Karpas-422 (cell line): Measurements from ENCODE around the gene CARMIL1. TPM values are rescaled to one million over a fixed set of nuclear protein-coding genes. Genes with fewer than 3 reads are reported as not detected.
"Not testable (repeated sequence)": the region's sequence is repeated elsewhere in the genome, so short reads cannot be mapped to it uniquely, and the experiment has no call there.

ENCODE experiments used
- DNase-seq: peaks from one replicate; pipeline ENCODE4 v3.0.0-alpha.2; 2015
- H2AFZ ChIP-seq: fragments of 200-600 bp; sonication (generic); 2 replicates; pipeline ENCODE4 v1.6.1; 2014; ENCODE audit warnings: antibody characterized with exemption, low read length, mixed read lengths
- H3K27ac ChIP-seq: fragments of 200-600 bp; sonication (generic); 2 replicates; pipeline ENCODE4 v1.5.1; 2014; ENCODE audit warnings: mild to moderate bottlenecking, low read length, moderate library complexity
- H3K27me3 ChIP-seq: fragments of 200-600 bp; sonication (generic); 2 replicates; pipeline ENCODE4 v1.6.1; 2014; ENCODE audit warnings: low read length, mixed read lengths
- H3K36me3 ChIP-seq: fragments of 200-600 bp; sonication (generic); 2 replicates; pipeline ENCODE4 v1.6.1; 2014; ENCODE audit warnings: low read length, mixed read lengths; ENCODE audit not compliant: insufficient read depth
- H3K4me1 ChIP-seq: fragments of 200-600 bp; sonication (generic); 2 replicates; pipeline ENCODE4 v1.6.1; 2014; ENCODE audit warnings: mild to moderate bottlenecking, low read length, mixed read lengths
- H3K4me2 ChIP-seq: fragments of 200-600 bp; sonication (generic); 2 replicates; pipeline ENCODE4 v1.6.1; 2014; ENCODE audit warnings: low read length, low read depth, mild to moderate bottlenecking; ENCODE audit not compliant: poor library complexity, severe bottlenecking
- H3K4me3 ChIP-seq: fragments of 200-600 bp; sonication (generic); 2 replicates; pipeline ENCODE4 v1.5.1; 2014; ENCODE audit warnings: mild to moderate bottlenecking, antibody characterized with exemption, low read length, mixed read lengths
- H3K79me2 ChIP-seq: fragments of 200-600 bp; sonication (generic); 2 replicates; pipeline ENCODE4 v1.6.1; 2014; ENCODE audit warnings: mild to moderate bottlenecking, low read length, mixed read lengths
- H3K9ac ChIP-seq: fragments of 200-600 bp; sonication (generic); 2 replicates; pipeline ENCODE4 v1.6.0; 2014; ENCODE audit warnings: low read length
- H3K9me2 ChIP-seq: fragments of 200-600 bp; sonication (generic), shearing (Covaris generic); replicated peaks from 2 replicates; pipeline ENCODE4 v1.6.0; 2014; ENCODE audit warnings: mild to moderate bottlenecking, low read length, moderate library complexity; ENCODE audit not compliant: insufficient read depth
- H3K9me3 ChIP-seq: fragments of 300-700, 200-600 bp; sonication (generic); 2 replicates; pipeline ENCODE4 v1.6.1; 2014; ENCODE audit warnings: low read length, mixed read lengths
- H4K20me1 ChIP-seq: fragments of 200-600 bp; sonication (generic); 2 replicates; pipeline ENCODE4 v1.6.1; 2014; ENCODE audit warnings: mild to moderate bottlenecking, antibody characterized with exemption, low read length, low read depth; ENCODE audit not compliant: insufficient read depth
- total RNA-seq: library from RNA; depleted of rRNA; stranded (reverse); fragments of >200 nt; shearing (Covaris generic); gene quantifications from 2 replicates; pipeline ENCODE4 v1.2.3, GENCODE V29; 2014; ENCODE audit warnings: low replicate concordance

Gene CARMIL1
- total RNA-seq, 1 experiment from 2014 or later, result 0.04 TPM

- no peaks in the 10 kb centered on the region for H3K36me3 ChIP-seq
- no peak overlapping the region for H2AFZ ChIP-seq
- H3K27ac ChIP-seq, result no peak overlapping the region
- no peaks in the 10 kb centered on the region for H3K79me2 ChIP-seq
- no peak overlapping the region for H3K9ac ChIP-seq
- no peak overlapping the region for H3K4me2 ChIP-seq
- H4K20me1 ChIP-seq, result no peaks in the 10 kb centered on the region
- H3K4me1 ChIP-seq, result no peaks in the 10 kb centered on the region
- DNase-seq, result no peak
- H3K27me3 ChIP-seq, result no peaks in the 10 kb centered on the region
- H3K9me2 ChIP-seq, result no peaks in the 10 kb centered on the region; the same call in 1 of the 2 replicates
- H3K9me3 ChIP-seq, result no peaks in the 10 kb centered on the region
- H3K4me3 ChIP-seq, result no peak overlapping the region
These were observed 163.7 kb downstream of the CARMIL1 start for GRCh38 chr6:25442898-25443297.

GRCh38 chr6:25444521-25444920 is 165.3 kb downstream of the CARMIL1 start:
- H3K79me2 ChIP-seq, H3K27me3 ChIP-seq, H3K9me3 ChIP-seq, H3K4me2 ChIP-seq, H3K9me2 ChIP-seq, H3K4me1 ChIP-seq, H3K27ac ChIP-seq, H4K20me1 ChIP-seq, H2AFZ ChIP-seq, DNase-seq, H3K4me3 ChIP-seq, H3K36me3 ChIP-seq, H3K9ac ChIP-seq: not testable (repeated sequence)

DNA sequence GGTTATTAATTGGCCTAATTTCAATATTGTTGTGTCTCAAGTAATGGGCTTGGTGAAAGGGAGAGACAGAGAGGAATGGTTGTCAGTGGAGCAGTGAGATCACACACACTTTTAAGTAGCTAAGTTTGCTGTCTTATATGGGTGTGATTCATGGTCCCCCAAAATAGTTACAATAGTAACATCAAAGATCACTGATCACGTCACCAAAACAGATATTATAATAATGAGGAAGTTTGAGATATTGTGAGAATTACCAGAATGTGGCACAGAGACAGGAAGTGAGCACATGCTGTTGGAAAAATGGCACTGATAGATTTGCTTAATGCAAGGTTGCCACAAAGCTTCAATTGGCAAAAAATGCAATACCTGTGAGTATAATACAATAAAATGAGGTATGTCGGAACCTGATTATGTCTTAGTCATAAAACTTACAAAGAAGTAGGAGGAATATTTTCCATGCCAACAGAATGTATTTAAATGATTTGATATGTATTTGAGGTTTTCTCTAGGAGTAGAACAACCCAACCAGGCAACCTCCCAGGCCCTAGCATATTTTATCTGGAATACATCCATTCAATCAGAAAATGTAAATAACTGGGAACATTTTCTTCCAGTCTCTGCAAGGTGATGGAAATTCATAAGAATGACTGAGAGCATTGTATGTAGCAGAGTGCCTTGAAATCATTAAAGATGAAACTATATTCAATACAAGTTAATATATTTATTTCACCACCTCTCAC is 167.8 kb downstream of the CARMIL1 start:
- Histone ChIP-seq H2AFZ (no peak overlapping the region), H3K79me2 (no peaks in the 10 kb centered on the region), H3K36me3 (no peaks in the 10 kb centered on the region), H3K4me1 (no peaks in the 10 kb centered on the region), H3K9ac (no peak overlapping the region), H3K9me2 (no peaks in the 10 kb centered on the region; the same call in 1 of the 2 replicates), H3K27ac (no peak overlapping the region), H3K9me3 (no peaks in the 10 kb centered on the region), H3K4me2 (no peak overlapping the region), H3K27me3 (no peaks in the 10 kb centered on the region), H4K20me1 (no peaks in the 10 kb centered on the region), H3K4me3 (no peak overlapping the region)
- no peak for DNase-seq

DNA sequence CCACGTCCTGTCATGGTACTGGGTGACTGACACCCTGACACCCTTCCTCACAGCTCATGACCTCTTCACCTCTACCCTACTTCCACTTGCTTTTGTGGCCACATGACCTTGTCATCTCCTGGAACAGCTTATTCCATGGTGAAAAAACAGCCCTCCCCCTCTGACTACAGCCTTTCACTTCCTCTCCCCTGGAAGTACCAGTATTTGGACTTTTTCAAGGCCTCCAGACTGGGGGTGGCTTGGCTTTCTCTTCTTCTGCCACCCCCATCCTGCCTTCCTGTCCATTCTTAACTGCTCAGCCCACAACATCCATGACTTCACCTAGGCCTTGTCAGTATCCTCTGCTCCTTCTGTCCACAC is 168.4 kb downstream of the CARMIL1 start:
- Histone ChIP-seq H3K27ac (no peak overlapping the region), H3K36me3 (no peaks in the 10 kb centered on the region), H3K79me2 (no peaks in the 10 kb centered on the region), H2AFZ (no peak overlapping the region), H3K9me2 (no peaks in the 10 kb centered on the region; the same call in 1 of the 2 replicates), H3K9me3 (no peaks in the 10 kb centered on the region), H4K20me1 (no peaks in the 10 kb centered on the region), H3K27me3 (no peaks in the 10 kb centered on the region), H3K4me1 (no peaks in the 10 kb centered on the region), H3K4me3 (no peak overlapping the region), H3K4me2 (no peak overlapping the region), H3K9ac (no peak overlapping the region)
- no peak for DNase-seq

GRCh38 chr6:25448965-25449538 is 169.9 kb downstream of the CARMIL1 start:
- Histone ChIP-seq H3K79me2 (no peaks in the 10 kb centered on the region), H3K27ac (no peak overlapping the region), H3K4me1 (no peaks in the 10 kb centered on the region), H3K9me3 (no peaks in the 10 kb centered on the region), H2AFZ (no peak overlapping the region), H3K9ac (no peak overlapping the region), H3K4me2 (no peak overlapping the region), H3K27me3 (no peaks in the 10 kb centered on the region), H3K36me3 (no peaks in the 10 kb centered on the region), H4K20me1 (no peaks in the 10 kb centered on the region), H3K4me3 (no peak overlapping the region), H3K9me2 (no peaks in the 10 kb centered on the region; the same call in 1 of the 2 replicates)
- DNase-seq, result no peak

GRCh38 chr6:25449774-25450173 is 170.6 kb downstream of the CARMIL1 start:
- no peaks in the 10 kb centered on the region for H3K36me3 ChIP-seq
- no peaks in the 10 kb centered on the region for H3K9me3 ChIP-seq
- no peaks in the 10 kb centered on the region for H4K20me1 ChIP-seq
- no peak overlapping the region for H3K27ac ChIP-seq
- H3K4me3 ChIP-seq, result no peak overlapping the region
- H3K9me2 ChIP-seq, result no peaks in the 10 kb centered on the region; the same call in 1 of the 2 replicates
- no peak overlapping the region for H3K4me2 ChIP-seq
- H3K27me3 ChIP-seq, result no peaks in the 10 kb centered on the region
- no peak overlapping the region for H3K9ac ChIP-seq
- no peaks in the 10 kb centered on the region for H3K79me2 ChIP-seq
- no peak overlapping the region for H2AFZ ChIP-seq
- H3K4me1 ChIP-seq, result no peaks in the 10 kb centered on the region
- no peak for DNase-seq

DNA sequence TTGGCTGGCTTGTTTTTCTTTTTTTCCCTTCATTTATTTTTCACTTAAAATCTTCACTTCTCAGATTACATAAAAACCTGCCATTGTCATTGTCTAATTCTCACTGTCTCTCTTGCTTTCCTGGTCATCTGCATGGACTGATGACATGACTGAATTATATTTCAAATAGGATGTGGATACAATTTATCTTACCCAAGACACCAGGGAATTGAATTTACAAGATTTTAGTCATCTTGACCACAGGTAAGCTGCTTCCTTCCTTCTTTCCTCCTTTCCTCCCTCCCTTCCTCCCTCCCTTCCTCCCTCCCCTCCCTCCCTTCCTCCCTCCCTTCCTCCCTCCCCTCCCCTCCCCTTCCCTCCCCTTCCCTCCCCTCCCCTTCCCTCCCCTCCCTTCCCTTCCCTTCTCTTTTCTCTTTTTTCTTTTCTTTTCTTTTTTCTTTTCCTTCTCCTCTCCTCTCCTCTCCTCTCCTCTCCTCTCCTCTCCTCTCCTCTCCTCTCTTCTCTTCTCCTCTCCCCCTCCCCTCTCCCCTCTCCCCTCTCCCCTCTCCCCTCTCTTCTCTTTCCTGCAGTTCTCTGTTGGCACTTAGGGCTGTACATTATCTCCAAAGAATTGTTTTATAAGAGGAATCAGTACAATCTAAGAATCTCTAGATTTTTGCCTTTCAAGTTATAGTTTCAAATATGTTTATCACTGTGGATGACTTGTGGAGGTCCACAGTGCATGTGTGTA is 171.5 kb downstream of the CARMIL1 start:
- Histone ChIP-seq H3K9me2 (no peaks in the 10 kb centered on the region; the same call in 1 of the 2 replicates), H3K4me2 (no peak overlapping the region), H3K9ac (no peak overlapping the region), H4K20me1 (no peaks in the 10 kb centered on the region), H3K9me3 (no peaks in the 10 kb centered on the region), H3K4me3 (no peak overlapping the region), H2AFZ (no peak overlapping the region), H3K27ac (no peak overlapping the region), H3K79me2 (no peaks in the 10 kb centered on the region), H3K4me1 (no peaks in the 10 kb centered on the region), H3K36me3 (no peaks in the 10 kb centered on the region), H3K27me3 (no peaks in the 10 kb centered on the region)
- no peak for DNase-seq

- H3K27ac ChIP-seq, result no peak overlapping the region
- H3K9me2 ChIP-seq, result no peaks in the 10 kb centered on the region; the same call in 1 of the 2 replicates
- H3K4me1 ChIP-seq, result no peaks in the 10 kb centered on the region
- DNase-seq, result no peak
- H4K20me1 ChIP-seq, result no peaks in the 10 kb centered on the region
- no peak overlapping the region for H2AFZ ChIP-seq
- H3K9me3 ChIP-seq, result no peaks in the 10 kb centered on the region
- no peak overlapping the region for H3K4me2 ChIP-seq
- no peaks in the 10 kb centered on the region for H3K79me2 ChIP-seq
- no peaks in the 10 kb centered on the region for H3K27me3 ChIP-seq
- no peak overlapping the region for H3K4me3 ChIP-seq
- H3K36me3 ChIP-seq, result no peaks in the 10 kb centered on the region
- H3K9ac ChIP-seq, result no peak overlapping the region
These were observed 172.9 kb downstream of the CARMIL1 start for GRCh38 chr6:25452031-25452430.
